Astrocyte of the spinal cord (primary cell): ENCODE measurements around the gene ACTN1.

Experiments
- DNase-seq: peaks from one replicate; pipeline ENCODE4 v3.0.0; 2011; ENCODE audit warnings: low read depth, low spot score
- H3K4me3 ChIP-seq: 2 replicates; pipeline ENCODE4 v1.5.1; 2011; ENCODE audit warnings: low read depth, mild to moderate bottlenecking, low read length, moderate library complexity
- in situ Hi-C: cut with HindIII; loops from 2 replicates; pipeline ENCODE4 v1.10.0; 2017; ENCODE audit warnings: low sequenced_read_pairs
- TF ChIP-seq, protein P1 (sequence below): IDR thresholded peaks from 2 replicates; pipeline ENCODE4 v1.5.1; 2012; ENCODE audit warnings: low read depth, mild to moderate bottlenecking, low read length, inconsistent platforms

Gene ACTN1

GRCh38 chr14:68824207-68824516 is 154.9 kb downstream of the ACTN1 start:
- DNase-seq, result no peak
- TF ChIP-seq, protein P1, sequence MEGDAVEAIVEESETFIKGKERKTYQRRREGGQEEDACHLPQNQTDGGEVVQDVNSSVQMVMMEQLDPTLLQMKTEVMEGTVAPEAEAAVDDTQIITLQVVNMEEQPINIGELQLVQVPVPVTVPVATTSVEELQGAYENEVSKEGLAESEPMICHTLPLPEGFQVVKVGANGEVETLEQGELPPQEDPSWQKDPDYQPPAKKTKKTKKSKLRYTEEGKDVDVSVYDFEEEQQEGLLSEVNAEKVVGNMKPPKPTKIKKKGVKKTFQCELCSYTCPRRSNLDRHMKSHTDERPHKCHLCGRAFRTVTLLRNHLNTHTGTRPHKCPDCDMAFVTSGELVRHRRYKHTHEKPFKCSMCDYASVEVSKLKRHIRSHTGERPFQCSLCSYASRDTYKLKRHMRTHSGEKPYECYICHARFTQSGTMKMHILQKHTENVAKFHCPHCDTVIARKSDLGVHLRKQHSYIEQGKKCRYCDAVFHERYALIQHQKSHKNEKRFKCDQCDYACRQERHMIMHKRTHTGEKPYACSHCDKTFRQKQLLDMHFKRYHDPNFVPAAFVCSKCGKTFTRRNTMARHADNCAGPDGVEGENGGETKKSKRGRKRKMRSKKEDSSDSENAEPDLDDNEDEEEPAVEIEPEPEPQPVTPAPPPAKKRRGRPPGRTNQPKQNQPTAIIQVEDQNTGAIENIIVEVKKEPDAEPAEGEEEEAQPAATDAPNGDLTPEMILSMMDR, result no peak
- in situ Hi-C loops, result no loop called here
- H3K4me3 ChIP-seq, result no peak overlapping the region
